ENCODE data around the gene ANKRD36C.
"Not testable (repeated sequence)": the region's sequence is repeated elsewhere in the genome, so short reads cannot be mapped to it uniquely, and the experiment has no call there.

The ANKRD36C gene

GRCh38 chr2:96006248-96006647 is 14.6 kb upstream of the ANKRD36C start:
- not testable (repeated sequence) for DNase-seq (ENCODE audit: low read depth)

DNA sequence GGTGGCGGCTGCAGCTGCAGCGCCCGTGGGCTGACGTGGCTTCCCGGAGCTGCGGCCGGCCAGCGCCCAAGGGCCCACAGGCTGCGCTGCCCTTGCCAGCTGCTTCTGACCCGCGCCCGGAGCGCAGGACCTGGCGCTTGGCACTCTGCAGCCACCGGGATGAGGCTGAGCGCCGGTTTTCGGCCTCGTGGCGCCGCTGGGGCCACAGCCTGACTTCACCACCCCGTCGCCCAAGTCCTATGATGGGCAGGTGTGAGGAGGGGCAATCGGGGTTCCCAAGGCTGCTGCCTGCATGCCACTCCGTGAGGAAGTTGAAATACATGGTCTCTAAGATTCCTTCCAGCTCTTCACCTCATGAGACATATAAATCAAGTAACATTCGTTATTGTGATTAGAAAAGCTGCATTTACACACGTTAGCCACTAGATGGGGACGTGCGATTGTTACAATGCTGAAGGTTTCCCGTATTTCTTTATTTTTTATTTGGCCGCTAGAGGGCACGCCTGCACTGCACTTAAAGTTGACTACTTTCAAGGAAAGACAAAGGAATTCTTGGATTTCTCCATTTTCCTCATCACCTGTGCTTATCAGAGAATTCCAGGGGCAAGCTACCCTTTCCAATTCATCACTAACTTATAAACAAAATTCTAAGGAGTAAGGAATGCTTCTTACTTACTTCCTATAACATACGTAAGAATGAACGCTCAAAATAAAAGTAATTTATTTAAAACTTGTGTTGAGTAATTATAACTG is 1.1 kb upstream of the ANKRD36C start:
- not testable (repeated sequence) for DNase-seq (ENCODE audit: low read depth)

GRCh38 chr2:95992102-95992501 is 478 bp upstream of the ANKRD36C start:
- DNase-seq (ENCODE audit: low read depth) = not testable (repeated sequence)

GRCh38 chr2:95990884-95991283 is 740 bp downstream of the ANKRD36C start:
- DNase-seq (ENCODE audit: low read depth) = not testable (repeated sequence)

DNA sequence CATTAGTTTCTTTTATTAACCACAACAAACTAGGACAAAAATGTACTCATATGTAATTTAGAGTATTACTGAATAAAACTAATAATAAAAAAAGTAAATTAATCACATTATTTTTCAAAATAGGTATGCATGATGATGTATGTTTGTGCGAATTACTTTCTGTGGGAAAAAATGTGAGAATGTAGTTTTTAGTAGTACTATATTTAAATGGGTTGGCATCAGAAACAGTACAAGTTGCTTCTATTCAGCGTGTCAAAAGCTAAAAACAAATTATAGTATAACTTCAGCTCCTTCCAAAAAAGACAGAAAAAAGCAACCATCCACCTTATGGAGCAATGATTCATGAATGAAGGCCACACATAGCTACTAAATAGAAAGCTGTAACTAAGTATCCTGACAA is 40.0 kb downstream of the ANKRD36C start:
- not testable (repeated sequence) for DNase-seq (ENCODE audit: low read depth)

DNA sequence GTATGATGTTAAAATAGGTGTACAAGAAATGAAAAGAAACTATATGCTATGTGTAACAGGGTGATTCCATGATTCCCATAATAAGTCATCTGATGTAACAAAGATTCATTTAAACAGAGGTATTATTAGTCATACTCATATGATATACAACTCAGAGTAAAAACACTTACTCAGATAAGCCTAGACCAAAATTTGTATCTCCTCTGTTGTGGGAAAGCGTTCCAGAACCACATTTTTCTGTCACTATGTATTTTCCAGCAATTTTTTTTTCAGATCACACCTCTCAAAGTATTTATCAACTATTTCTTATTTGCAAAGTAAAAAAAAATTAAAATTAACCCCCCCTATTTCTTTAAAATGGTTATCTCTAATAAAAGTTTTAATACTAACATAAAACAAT is 43.6 kb downstream of the ANKRD36C start:
- DNase-seq (ENCODE audit: low read depth) = not testable (repeated sequence)

DNA sequence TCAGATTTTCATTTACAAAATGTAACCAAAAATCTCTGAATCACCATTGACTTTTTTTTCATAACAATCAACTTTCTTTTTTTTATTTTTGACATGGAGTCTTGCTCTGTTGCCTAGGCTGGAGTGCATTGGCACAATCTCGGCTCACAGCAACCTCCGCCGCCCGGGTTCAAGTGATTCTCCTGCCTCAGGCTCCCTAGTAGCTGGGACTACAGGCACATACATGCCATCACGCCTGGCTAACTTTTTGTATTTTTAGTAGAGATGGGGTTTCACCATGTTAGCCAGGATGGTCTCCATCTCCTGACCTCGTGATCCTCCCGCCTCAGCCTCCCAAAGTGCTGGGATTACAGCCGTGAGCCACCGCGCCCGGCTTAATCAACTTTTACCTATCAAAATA is 51.7 kb downstream of the ANKRD36C start:
- DNase-seq (ENCODE audit: low read depth) = not testable (repeated sequence)

DNA sequence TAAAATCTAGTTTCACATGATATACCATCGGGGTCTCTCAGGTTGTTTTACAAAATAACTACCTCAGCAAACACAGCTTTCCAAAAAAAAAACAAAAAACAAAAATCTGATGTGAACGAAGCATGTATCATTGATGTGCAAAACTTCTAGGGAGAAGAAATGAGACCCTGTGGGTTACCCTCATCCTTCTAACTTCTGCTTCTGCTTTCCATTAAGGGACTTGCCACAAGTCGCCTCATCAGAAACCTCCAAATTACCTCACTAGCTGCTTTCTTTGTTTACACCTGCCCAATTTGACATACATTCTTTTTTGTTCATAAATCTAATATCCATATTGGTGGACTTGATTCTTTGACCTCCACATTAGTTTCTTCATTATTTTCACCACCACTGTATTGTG is 60.9 kb downstream of the ANKRD36C start:
- DNase-seq (ENCODE audit: low read depth) = not testable (repeated sequence)

DNA sequence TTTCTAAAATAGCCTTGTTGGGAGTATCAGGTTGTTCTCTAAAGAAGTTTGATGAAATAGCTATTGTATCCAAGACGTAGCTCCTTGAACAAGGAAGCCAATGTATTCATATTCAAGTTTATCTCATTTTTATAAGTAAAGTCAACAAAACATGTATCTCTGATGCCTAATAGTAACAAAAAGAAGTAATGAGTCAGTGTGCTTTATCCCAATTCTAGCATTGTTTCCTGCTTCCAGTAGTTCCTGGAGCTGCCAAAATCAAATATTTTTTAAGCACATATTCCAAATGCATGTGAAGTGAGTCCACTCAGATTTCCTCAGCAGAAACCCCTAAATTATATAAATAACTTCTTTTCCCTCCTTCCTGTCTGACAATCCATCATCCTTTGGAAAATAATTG is 74.6 kb downstream of the ANKRD36C start:
- DNase-seq (ENCODE audit: low read depth) = not testable (repeated sequence)

DNA sequence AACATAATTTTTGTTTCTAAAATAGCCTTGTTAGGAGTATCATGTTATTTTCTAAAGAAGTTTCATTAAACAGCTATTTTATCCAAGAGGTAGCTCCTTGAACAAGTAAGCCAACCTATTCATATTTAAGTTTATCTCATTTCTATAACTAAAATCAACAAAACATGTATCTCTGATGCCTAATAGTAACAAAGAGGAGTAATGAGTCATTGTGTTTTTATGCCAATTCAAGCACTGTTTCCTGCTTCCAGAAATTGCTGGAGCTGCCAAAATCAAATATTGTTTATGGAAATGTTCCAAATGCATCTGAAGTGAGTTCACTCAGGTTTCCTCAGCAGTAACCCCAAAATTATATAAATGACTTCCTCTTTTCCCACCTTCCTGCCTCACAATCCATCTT is 76.5 kb downstream of the ANKRD36C start:
- not testable (repeated sequence) for DNase-seq (ENCODE audit: low read depth)

DNA sequence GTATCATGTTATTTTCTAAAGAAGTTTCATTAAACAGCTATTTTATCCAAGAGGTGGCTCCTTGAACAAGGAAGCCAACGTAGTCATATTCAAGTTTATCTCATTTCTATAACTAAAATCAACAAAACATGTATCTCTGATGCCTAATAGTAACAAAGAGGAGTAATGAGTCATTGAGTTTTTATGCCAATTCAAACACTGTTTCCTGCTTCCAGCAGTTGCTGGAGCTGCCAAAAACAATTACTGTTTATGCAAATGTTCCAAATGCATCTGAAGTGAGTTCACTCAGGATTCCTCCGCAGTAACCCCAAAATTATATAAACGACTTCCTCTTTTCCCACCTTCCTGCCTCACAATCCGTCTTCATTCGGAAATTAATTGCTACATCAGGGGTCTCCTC is 80.2 kb downstream of the ANKRD36C start:
- not testable (repeated sequence) for DNase-seq (ENCODE audit: low read depth)

DNA sequence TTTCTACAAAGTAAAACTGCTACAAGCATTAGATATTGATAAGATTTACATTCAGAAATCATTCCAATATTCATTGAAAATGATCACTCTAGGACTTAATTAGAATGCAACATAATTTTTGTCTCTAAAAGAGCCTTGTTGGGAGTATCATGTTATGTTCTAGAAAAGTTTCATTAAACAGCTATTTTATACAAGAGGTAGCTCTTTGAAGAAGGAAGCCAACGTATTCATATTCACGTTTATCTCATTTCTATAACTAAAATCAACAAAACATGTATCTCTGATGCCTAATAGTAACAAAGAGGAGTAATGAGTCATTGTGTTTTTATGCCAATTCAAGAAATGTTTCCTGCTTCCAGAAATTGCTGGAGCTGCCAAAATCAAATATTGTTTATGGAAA is 97.2 kb downstream of the ANKRD36C start:
- not testable (repeated sequence) for DNase-seq (ENCODE audit: low read depth)

DNA sequence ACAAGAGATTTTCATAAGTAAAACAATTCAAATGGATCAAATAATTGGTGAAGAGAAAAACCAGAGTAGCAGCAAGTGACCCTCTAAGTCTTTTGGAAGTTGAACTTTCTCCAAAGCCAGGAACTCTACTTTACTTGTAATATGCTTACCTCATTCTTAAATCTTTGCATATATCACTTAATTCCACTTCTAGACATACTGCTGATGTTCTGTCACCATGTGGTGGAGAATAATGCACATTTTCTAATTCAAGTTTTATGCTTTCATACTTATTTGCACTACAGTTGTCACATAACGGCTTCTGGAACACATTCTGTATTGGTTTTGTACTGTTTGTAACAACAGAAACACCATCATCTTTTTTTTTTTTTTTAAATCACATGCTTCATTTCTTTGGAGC is 123.7 kb downstream of the ANKRD36C start:
- not testable (repeated sequence) for DNase-seq (ENCODE audit: low read depth)

DNA sequence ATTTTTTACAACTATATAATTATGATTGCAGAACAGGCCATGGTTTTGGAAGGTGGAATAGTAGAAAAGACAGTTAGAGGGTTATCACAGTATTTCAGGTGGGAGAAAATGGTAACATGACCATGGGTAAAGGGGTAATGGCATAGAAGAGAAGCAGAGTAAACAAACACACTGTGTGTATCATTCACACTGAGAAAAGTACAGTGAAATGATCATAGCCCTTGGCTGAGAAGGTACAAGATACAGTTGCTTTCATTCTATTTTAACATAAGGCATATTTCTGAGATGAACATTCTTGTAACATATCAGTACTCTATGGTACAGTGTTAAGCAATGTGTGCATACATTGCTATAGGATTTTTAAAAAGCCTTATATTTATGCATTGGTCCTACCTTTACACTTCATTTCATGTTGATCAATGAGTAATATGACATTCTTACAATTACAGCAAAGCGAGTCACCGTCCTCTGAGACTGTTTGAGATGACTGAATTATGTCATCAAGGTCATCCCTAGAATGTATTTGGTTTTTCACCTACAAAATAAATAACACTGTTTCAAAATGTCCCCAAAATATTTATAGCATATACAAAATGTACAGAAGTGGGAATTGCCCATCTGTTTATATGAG is 124.5 kb downstream of the ANKRD36C start:
- not testable (repeated sequence) for DNase-seq (ENCODE audit: low read depth)

DNA sequence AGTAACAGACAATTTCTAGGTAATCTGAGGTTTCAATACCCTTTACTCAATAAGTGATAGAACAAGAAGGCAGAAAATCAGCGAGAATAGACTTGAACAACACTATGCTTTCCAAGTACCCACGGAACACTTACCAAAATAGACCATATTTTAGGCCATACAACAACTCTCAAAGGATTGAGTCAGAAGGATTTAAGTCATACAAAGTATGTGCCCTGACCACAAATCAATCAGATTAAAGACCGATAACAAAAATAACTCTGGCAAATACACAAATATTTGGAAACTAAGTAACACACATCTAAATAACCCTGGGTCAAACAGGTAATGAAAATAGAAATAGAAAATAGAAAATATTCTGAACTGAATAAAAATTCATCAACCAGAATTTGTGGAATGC is 129.5 kb downstream of the ANKRD36C start:
- DNase-seq (ENCODE audit: low read depth) = not testable (repeated sequence)

GRCh38 chr2:95836151-95836550 is 155.5 kb downstream of the ANKRD36C start:
- no peak for DNase-seq (ENCODE audit: low read depth)

DNA sequence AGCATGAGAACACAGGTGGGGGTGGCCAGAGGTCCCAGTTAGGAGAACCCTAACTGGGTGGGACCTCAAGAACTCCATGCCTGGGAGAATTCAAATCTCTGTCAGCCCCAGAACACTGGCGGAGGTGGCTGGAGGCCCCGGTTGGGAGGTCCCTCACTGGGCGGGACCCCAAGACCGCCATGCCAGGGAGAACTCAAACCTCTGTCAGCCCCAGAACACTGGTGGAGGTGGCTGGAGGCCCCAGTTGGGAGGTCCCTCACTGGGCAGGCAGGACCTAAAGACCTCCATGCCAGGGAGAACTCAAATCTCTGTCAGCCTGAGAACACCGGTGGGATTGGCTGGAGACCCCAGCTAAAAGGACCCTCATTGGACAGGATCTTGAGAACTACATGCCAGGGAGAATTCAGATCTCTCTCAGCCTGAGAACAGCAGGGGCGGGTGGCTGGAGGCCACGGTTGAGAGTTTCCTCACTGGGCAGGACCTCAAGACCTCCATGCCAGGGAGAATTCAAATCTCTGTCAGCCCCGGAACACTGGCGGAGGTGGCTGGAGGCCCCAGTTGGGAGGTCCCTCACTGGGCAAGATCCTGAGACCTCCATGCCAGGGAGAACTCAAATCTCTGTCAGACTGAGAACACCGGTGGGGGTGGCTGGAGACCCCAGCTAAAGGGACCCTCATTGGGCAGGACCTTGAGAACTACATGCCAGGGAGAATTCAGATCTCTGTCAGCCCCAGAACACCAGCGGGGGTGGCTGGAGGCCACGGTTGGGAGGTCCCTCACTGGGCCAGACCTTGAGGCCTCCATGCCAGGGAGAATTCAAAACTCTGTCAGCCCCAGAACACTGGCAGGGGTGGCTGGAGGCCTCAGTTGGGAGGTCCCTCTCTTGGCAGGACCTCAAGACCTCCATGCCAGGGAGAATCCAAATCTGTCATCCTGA is 157.3 kb downstream of the ANKRD36C start:
- DNase-seq (ENCODE audit: low read depth) = not testable (repeated sequence)

GRCh38 chr2:95824218-95824617 is 167.4 kb downstream of the ANKRD36C start:
- DNase-seq (ENCODE audit: low read depth) = not testable (repeated sequence)

DNA sequence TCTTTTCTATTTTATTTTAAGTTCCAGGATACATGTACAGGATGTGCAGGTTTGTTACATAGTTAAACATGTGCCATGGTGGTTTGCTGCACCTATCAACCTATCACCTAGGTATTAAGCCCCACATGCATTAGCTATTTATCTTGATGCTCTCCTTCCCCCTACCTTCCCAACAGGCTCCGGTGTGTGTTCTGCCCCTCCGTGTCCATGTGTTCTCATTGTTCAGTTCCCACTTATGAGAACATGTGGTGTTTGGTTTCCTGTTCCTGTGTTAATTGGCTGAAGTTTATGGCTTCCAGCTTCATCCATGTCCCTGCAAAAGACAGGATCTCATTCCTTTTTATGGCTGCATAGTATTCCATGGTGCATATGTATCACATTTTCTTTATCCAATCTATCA is 174.1 kb downstream of the ANKRD36C start:
- DNase-seq (ENCODE audit: low read depth) = not testable (repeated sequence)

DNA sequence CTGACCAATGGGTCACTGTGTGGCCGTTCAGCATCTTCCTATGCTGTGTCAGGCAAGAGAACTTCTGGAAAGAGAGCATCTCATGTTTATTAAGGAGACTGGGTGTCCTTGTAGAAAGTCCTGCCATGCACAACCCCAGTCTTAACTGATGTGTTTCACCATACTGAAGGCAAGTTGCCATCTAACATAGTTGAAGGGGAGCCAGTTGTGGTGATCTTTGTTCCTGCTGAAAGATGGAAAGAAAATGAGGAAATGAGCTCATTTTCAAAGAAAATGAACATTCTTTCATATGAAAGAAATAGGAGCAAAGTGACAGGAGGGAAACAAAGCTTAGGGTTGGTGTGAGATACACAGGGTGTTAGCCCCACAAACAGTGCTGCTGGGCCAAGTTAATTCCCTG is 178.3 kb downstream of the ANKRD36C start:
- DNase-seq (ENCODE audit: low read depth) = not testable (repeated sequence)

GRCh38 chr2:95799892-95800291 is 191.7 kb downstream of the ANKRD36C start:
- no peak for DNase-seq (ENCODE audit: low read depth)

- DNase-seq (ENCODE audit: low read depth) = not testable (repeated sequence)
Measured at GRCh38 chr2:95799147-95799889, 192.3 kb downstream of the ANKRD36C start.
